ENCODE measurements around the gene UBE2D4. TPM values are rescaled to one million over a fixed set of nuclear protein-coding genes. Genes with fewer than 3 reads are reported as not detected.
"Not testable (repeated sequence)": the region's sequence is repeated elsewhere in the genome, so short reads cannot be mapped to it uniquely, and the experiment has no call there.

Gene UBE2D4
- total RNA-seq, 2 experiments from 2014 or later = 6.3 to 6.8 TPM

- H3K27ac Mint-ChIP-seq = no peak overlapping the region
- H3K4me3 Mint-ChIP-seq = no peak overlapping the region
- ChIA-PET CTCF (no interaction called here), POLR2A (interaction anchor here (1.0 kb wide), 1 partner anchor 64 kb away, joined by 3 read pairs; no protein-coding TSS in a partner anchor)
- H3K9me3 Mint-ChIP-seq (ENCODE audit: insufficient read depth) = no peaks in the 10 kb centered on the region
- no peak for DNase-seq
- peaks cover 12% of the 10 kb centered on the region for H3K36me3 Mint-ChIP-seq (ENCODE audit: low read depth)
- ATAC-seq = no peak
- no peaks in the 10 kb centered on the region for H3K4me1 Mint-ChIP-seq (ENCODE audit: low read depth)
- no peaks in the 10 kb centered on the region for H3K27me3 Mint-ChIP-seq (ENCODE audit: low read depth)
These were observed 17.4 kb downstream of the UBE2D4 start for GRCh38 chr7:43943417-43944187.

GRCh38 chr7:43944286-43944685 lies 18.1 kb downstream of the UBE2D4 start:
- H3K36me3 Mint-ChIP-seq (ENCODE audit: low read depth) = peaks cover 12% of the 10 kb centered on the region
- ATAC-seq = no peak
- no peak overlapping the region for H3K4me3 Mint-ChIP-seq
- no peak overlapping the region for H3K27ac Mint-ChIP-seq
- DNase-seq = no peak
- no peaks in the 10 kb centered on the region for H3K4me1 Mint-ChIP-seq (ENCODE audit: low read depth)
- POLR2A ChIA-PET = interaction anchor here (1.0 kb wide), 1 partner anchor 65 kb away, joined by 3 read pairs; no protein-coding TSS in a partner anchor
- H3K27me3 Mint-ChIP-seq (ENCODE audit: low read depth) = no peaks in the 10 kb centered on the region
- no peaks in the 10 kb centered on the region for H3K9me3 Mint-ChIP-seq (ENCODE audit: insufficient read depth)
- CTCF ChIA-PET = interaction anchor here (1.0 to 1.4 kb wide), 2 partner anchors 10 to 105 kb away, joined by 3 to 4 read pairs; no protein-coding TSS in a partner anchor

- no peaks in the 10 kb centered on the region for H3K27me3 Mint-ChIP-seq (ENCODE audit: low read depth)
- ChIA-PET POLR2A (no interaction called here), CTCF (no interaction called here)
- H3K9me3 Mint-ChIP-seq (ENCODE audit: insufficient read depth) = no peaks in the 10 kb centered on the region
- H3K36me3 Mint-ChIP-seq (ENCODE audit: low read depth) = peaks cover 9% of the 10 kb centered on the region
- peaks cover 9% of the 10 kb centered on the region for H3K4me1 Mint-ChIP-seq (ENCODE audit: low read depth)
- no peak overlapping the region for H3K27ac Mint-ChIP-seq
- no peak overlapping the region for H3K4me3 Mint-ChIP-seq
- ATAC-seq (no peak), DNase-seq (no peak)
These were observed 25.8 kb downstream of the UBE2D4 start for GRCh38 chr7:43952028-43952427.

- Mint-ChIP-seq H3K4me3 (no peak overlapping the region), H3K27me3 (ENCODE audit: low read depth) (no peaks in the 10 kb centered on the region), H3K4me1 (ENCODE audit: low read depth) (peaks cover 9% of the 10 kb centered on the region), H3K27ac (no peak overlapping the region), H3K36me3 (ENCODE audit: low read depth) (peaks cover 1% of the 10 kb centered on the region), H3K9me3 (ENCODE audit: insufficient read depth) (no peaks in the 10 kb centered on the region)
- DNase-seq = no peak
- ChIA-PET POLR2A (no interaction called here), CTCF (no interaction called here)
- ATAC-seq = no peak
These were observed 26.8 kb downstream of the UBE2D4 start for GRCh38 chr7:43953071-43953470.

GRCh38 chr7:43954524-43955228 lies 28.4 kb downstream of the UBE2D4 start:
- H3K9me3 Mint-ChIP-seq (ENCODE audit: insufficient read depth) = no peaks in the 10 kb centered on the region
- H3K36me3 Mint-ChIP-seq (ENCODE audit: low read depth) = peaks cover 4% of the 10 kb centered on the region
- peak; percentile 81 for ATAC-seq
- ChIA-PET POLR2A (no interaction called here), CTCF (interaction anchor here (0.6 to 1.9 kb wide), 4 partner anchors 10 to 372 kb away, joined by 3 to 4 read pairs (median 4); partner anchors contain the start of gene STK17A)
- peak; percentile 38 for DNase-seq
- no peak overlapping the region for H3K4me3 Mint-ChIP-seq
- H3K4me1 Mint-ChIP-seq (ENCODE audit: low read depth) = peaks cover 14% of the 10 kb centered on the region
- H3K27ac Mint-ChIP-seq = no peak overlapping the region
- H3K27me3 Mint-ChIP-seq (ENCODE audit: low read depth) = no peaks in the 10 kb centered on the region

GRCh38 chr7:43956027-43956426 lies 29.8 kb downstream of the UBE2D4 start:
- peaks cover 4% of the 10 kb centered on the region for H3K36me3 Mint-ChIP-seq (ENCODE audit: low read depth)
- no peak for ATAC-seq
- ChIA-PET POLR2A (no interaction called here), CTCF (interaction anchor here (1.0 to 1.9 kb wide), 2 partner anchors 19 to 120 kb away, joined by 3 to 4 read pairs; no protein-coding TSS in a partner anchor)
- H3K27me3 Mint-ChIP-seq (ENCODE audit: low read depth) = no peaks in the 10 kb centered on the region
- H3K27ac Mint-ChIP-seq = no peak overlapping the region
- peaks cover 18% of the 10 kb centered on the region for H3K4me1 Mint-ChIP-seq (ENCODE audit: low read depth)
- no peak for DNase-seq
- no peak overlapping the region for H3K4me3 Mint-ChIP-seq
- H3K9me3 Mint-ChIP-seq (ENCODE audit: insufficient read depth) = no peaks in the 10 kb centered on the region

GRCh38 chr7:43960933-43961332 lies 34.7 kb downstream of the UBE2D4 start:
- Mint-ChIP-seq H3K9me3 (ENCODE audit: insufficient read depth) (no peaks in the 10 kb centered on the region), H3K27me3 (ENCODE audit: low read depth) (no peaks in the 10 kb centered on the region), H3K4me1 (ENCODE audit: low read depth) (peaks cover 13% of the 10 kb centered on the region), H3K27ac (no peak overlapping the region), H3K36me3 (ENCODE audit: low read depth) (peaks cover 4% of the 10 kb centered on the region), H3K4me3 (no peak overlapping the region)
- no peak for ATAC-seq
- ChIA-PET POLR2A (no interaction called here), CTCF (no interaction called here)
- no peak for DNase-seq

- ATAC-seq; CTCF ChIA-PET; H3K4me1 Mint-ChIP-seq (ENCODE audit: low read depth); H3K36me3 Mint-ChIP-seq (ENCODE audit: low read depth); DNase-seq; H3K4me3 Mint-ChIP-seq; H3K9me3 Mint-ChIP-seq (ENCODE audit: insufficient read depth); POLR2A ChIA-PET; H3K27ac Mint-ChIP-seq; H3K27me3 Mint-ChIP-seq (ENCODE audit: low read depth): not testable (repeated sequence)
These were observed 40.2 kb downstream of the UBE2D4 start for GRCh38 chr7:43966392-43966791.

- H3K9me3 Mint-ChIP-seq (ENCODE audit: insufficient read depth); H3K27ac Mint-ChIP-seq; CTCF ChIA-PET; H3K4me3 Mint-ChIP-seq; H3K27me3 Mint-ChIP-seq (ENCODE audit: low read depth); H3K36me3 Mint-ChIP-seq (ENCODE audit: low read depth); H3K4me1 Mint-ChIP-seq (ENCODE audit: low read depth); POLR2A ChIA-PET; DNase-seq: not testable (repeated sequence)
- ATAC-seq = peak; percentile 14
These were observed 42.2 kb downstream of the UBE2D4 start for GRCh38 chr7:43968172-43969040.

GRCh38 chr7:43969586-43969985 lies 43.4 kb downstream of the UBE2D4 start:
- H3K4me1 Mint-ChIP-seq (ENCODE audit: low read depth); DNase-seq; H3K27ac Mint-ChIP-seq; H3K36me3 Mint-ChIP-seq (ENCODE audit: low read depth); H3K4me3 Mint-ChIP-seq; H3K9me3 Mint-ChIP-seq (ENCODE audit: insufficient read depth); H3K27me3 Mint-ChIP-seq (ENCODE audit: low read depth); POLR2A ChIA-PET; ATAC-seq; CTCF ChIA-PET: not testable (repeated sequence)

GRCh38 chr7:43970698-43971097 lies 44.5 kb downstream of the UBE2D4 start:
- H3K9me3 Mint-ChIP-seq (ENCODE audit: insufficient read depth); H3K4me1 Mint-ChIP-seq (ENCODE audit: low read depth); POLR2A ChIA-PET; H3K36me3 Mint-ChIP-seq (ENCODE audit: low read depth); H3K27ac Mint-ChIP-seq; H3K4me3 Mint-ChIP-seq; H3K27me3 Mint-ChIP-seq (ENCODE audit: low read depth); DNase-seq; CTCF ChIA-PET; ATAC-seq: not testable (repeated sequence)
